Sigmoid colon (tissue), 4 donors: ENCODE results near the gene GORAB.

ENCODE experiments used
- EP300 ChIP-seq, 4 donors: sonication (generic); formaldehyde crosslinking; IDR thresholded peaks; one replicate each; pipeline ENCODE4 v1.6.1; 2017; ENCODE audit warnings: antibody characterized with exemption in 4 of 4
- POLR2A ChIP-seq, 2 donors: fragments of 450-650 bp; IDR thresholded peaks; one replicate each; pipeline ENCODE4 v1.6.1; 2016; ENCODE audit warnings: antibody characterized with exemption in 2 of 2, mild to moderate bottlenecking in 2 of 2, moderate library complexity in 2 of 2
- TF ChIP-seq, protein P1 (sequence below), 4 experiments: fragments of 450-650 bp in 3 of 4; fragments of 200-600 bp in 1 of 4; IDR thresholded peaks; one replicate each; pipeline ENCODE4 v1.5.1; 2016 to 2019; ENCODE audit warnings: antibody characterized with exemption in 4 of 4, mild to moderate bottlenecking in 3 of 4, moderate library complexity in 2 of 4

DNA sequence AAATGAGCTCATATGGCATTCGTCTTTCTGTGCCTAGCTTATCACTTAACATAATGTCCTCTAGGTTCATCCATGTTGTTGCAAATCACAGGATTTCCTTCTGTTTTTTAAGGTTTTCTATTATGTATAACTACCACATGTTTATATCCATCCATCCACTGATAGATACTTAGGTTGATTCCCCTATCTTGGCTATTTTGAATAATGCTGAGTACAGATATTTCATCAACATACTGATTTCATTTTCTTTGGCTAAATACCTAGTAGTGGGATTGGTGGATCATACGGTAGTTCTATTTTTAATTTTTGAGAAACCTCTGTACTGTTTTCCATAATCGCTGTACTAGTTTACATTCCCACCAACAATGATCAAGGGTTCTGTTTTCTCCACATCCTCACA is 45.0 kb downstream of the GORAB start:
- TF ChIP-seq, protein P1, sequence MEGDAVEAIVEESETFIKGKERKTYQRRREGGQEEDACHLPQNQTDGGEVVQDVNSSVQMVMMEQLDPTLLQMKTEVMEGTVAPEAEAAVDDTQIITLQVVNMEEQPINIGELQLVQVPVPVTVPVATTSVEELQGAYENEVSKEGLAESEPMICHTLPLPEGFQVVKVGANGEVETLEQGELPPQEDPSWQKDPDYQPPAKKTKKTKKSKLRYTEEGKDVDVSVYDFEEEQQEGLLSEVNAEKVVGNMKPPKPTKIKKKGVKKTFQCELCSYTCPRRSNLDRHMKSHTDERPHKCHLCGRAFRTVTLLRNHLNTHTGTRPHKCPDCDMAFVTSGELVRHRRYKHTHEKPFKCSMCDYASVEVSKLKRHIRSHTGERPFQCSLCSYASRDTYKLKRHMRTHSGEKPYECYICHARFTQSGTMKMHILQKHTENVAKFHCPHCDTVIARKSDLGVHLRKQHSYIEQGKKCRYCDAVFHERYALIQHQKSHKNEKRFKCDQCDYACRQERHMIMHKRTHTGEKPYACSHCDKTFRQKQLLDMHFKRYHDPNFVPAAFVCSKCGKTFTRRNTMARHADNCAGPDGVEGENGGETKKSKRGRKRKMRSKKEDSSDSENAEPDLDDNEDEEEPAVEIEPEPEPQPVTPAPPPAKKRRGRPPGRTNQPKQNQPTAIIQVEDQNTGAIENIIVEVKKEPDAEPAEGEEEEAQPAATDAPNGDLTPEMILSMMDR (IDR thresholded peaks at IDR 0.05) = no peak
- TF ChIP-seq POLR2A (IDR thresholded peaks at IDR 0.05) (no peak), EP300 (IDR thresholded peaks at IDR 0.05) (no peak)
